ENCODE results near the gene GALM.
"Not testable (repeated sequence)": the region's sequence is repeated elsewhere in the genome, so short reads cannot be mapped to it uniquely, and the experiment has no call there.

Gene GALM

GRCh38 chr2:38751596-38752410, 85.9 kb downstream of the GALM start:
- DNase-seq (ENCODE audit: insufficient read length, low spot score) (no peak), FAIRE-seq (no peak)
- no peak for TF ChIP-seq POLR2A (IDR thresholded peaks at IDR 0.05; ENCODE audit: low read depth, low read length)

GRCh38 chr2:38754049-38754448, 88.1 kb downstream of the GALM start:
- DNase-seq (ENCODE audit: insufficient read length, low spot score) (no peak), FAIRE-seq (no peak)
- TF ChIP-seq POLR2A (IDR thresholded peaks at IDR 0.05; ENCODE audit: low read depth, low read length), result no peak

GRCh38 chr2:38754506-38754905, 88.6 kb downstream of the GALM start:
- FAIRE-seq, result no peak
- DNase-seq (ENCODE audit: insufficient read length, low spot score), result no peak
- no peak for TF ChIP-seq POLR2A (IDR thresholded peaks at IDR 0.05; ENCODE audit: low read depth, low read length)

GRCh38 chr2:38755891-38756290, 90.0 kb downstream of the GALM start:
- FAIRE-seq; DNase-seq (ENCODE audit: insufficient read length, low spot score): not testable (repeated sequence)

- no peak for TF ChIP-seq POLR2A (IDR thresholded peaks at IDR 0.05; ENCODE audit: low read depth, low read length)
- no peak for FAIRE-seq
- no peak for DNase-seq (ENCODE audit: insufficient read length, low spot score)
Measured at GRCh38 chr2:38763228-38763627, 97.3 kb downstream of the GALM start.

GRCh38 chr2:38763728-38764127, 97.8 kb downstream of the GALM start:
- FAIRE-seq, result no peak
- no peak for DNase-seq (ENCODE audit: insufficient read length, low spot score)
- no peak for TF ChIP-seq POLR2A (IDR thresholded peaks at IDR 0.05; ENCODE audit: low read depth, low read length)

- DNase-seq (ENCODE audit: insufficient read length, low spot score), result no peak
- TF ChIP-seq POLR2A (IDR thresholded peaks at IDR 0.05; ENCODE audit: low read depth, low read length), result no peak
Measured at GRCh38 chr2:38765149-38765548, 99.2 kb downstream of the GALM start.

GRCh38 chr2:38765551-38765950, 99.6 kb downstream of the GALM start:
- FAIRE-seq (no peak), DNase-seq (ENCODE audit: insufficient read length, low spot score) (no peak)
- no peak for TF ChIP-seq POLR2A (IDR thresholded peaks at IDR 0.05; ENCODE audit: low read depth, low read length)

More at GRCh38 chr2:38765149-38765548, 99.2 kb downstream of the GALM start:
- peak; percentile 20 for FAIRE-seq

- FAIRE-seq (peak; percentile 75), DNase-seq (ENCODE audit: insufficient read length, low spot score) (peak; percentile 53)
- no peak for TF ChIP-seq POLR2A (IDR thresholded peaks at IDR 0.05; ENCODE audit: low read depth, low read length)
Measured at GRCh38 chr2:38771632-38772031, 105.7 kb downstream of the GALM start.

- DNase-seq (ENCODE audit: insufficient read length, low spot score), result no peak
- TF ChIP-seq POLR2A (IDR thresholded peaks at IDR 0.05; ENCODE audit: low read depth, low read length), result no peak
- no peak for FAIRE-seq
Measured at GRCh38 chr2:38775097-38775920, 109.4 kb downstream of the GALM start.

- DNase-seq (ENCODE audit: insufficient read length, low spot score) (no peak), FAIRE-seq (no peak)
- no peak for TF ChIP-seq POLR2A (IDR thresholded peaks at IDR 0.05; ENCODE audit: low read depth, low read length)
Measured at GRCh38 chr2:38775921-38776225, 110.0 kb downstream of the GALM start.

- FAIRE-seq, result no peak
- DNase-seq (ENCODE audit: insufficient read length, low spot score), result no peak
Measured at GRCh38 chr2:38776531-38776930, 110.6 kb downstream of the GALM start.

GRCh38 chr2:38778687-38779082, 112.8 kb downstream of the GALM start:
- FAIRE-seq (no peak), DNase-seq (ENCODE audit: insufficient read length, low spot score) (no peak)
- no peak for TF ChIP-seq POLR2A (IDR thresholded peaks at IDR 0.05; ENCODE audit: low read depth, low read length)

More at GRCh38 chr2:38776531-38776930, 110.6 kb downstream of the GALM start:
- TF ChIP-seq POLR2A (IDR thresholded peaks at IDR 0.05; ENCODE audit: low read depth, low read length), result no peak

GRCh38 chr2:38783586-38783985, 117.7 kb downstream of the GALM start:
- TF ChIP-seq POLR2A (IDR thresholded peaks at IDR 0.05; ENCODE audit: low read depth, low read length), result no peak
- DNase-seq (ENCODE audit: insufficient read length, low spot score), result no peak
- no peak for FAIRE-seq
